ENCODE measurements around the gene RRP36.

RRP36 gene

DNA sequence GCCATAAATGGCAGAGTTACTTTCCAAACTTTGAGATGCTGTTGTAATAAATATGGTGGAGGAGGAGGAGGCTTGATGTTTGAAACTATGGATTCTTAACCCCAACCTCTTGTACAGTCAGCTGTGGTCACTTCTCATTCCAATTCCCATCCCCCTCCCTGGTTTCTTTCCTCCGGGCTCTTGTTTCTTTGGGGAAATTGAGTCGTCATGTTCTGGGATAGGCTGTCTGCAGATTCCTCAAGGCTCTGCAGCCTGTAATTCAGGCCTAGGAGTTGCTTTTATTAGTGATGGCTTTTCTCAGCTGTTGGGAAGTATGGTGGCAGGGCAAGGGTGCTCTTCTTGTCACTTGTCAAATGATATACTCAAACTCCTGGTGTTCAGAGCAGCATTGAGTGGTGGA lies 57.3 kb downstream of the RRP36 start:
- peaks cover 2% of the 10 kb centered on the region for H3K36me3 ChIP-seq (ENCODE audit: control insufficient read depth, insufficient read depth, low read length)
- H3K9me3 ChIP-seq (ENCODE audit: control insufficient read depth, insufficient read depth, low read length): no peaks in the 10 kb centered on the region
- H3K9ac ChIP-seq (ENCODE audit: low read depth, low read length): no peak overlapping the region
- H3K4me1 ChIP-seq (ENCODE audit: control insufficient read depth, insufficient read depth, low read length): peaks cover 19% of the 10 kb centered on the region
- H3K4me3 ChIP-seq (ENCODE audit: low read depth, low read length): no peak overlapping the region
- no peaks in the 10 kb centered on the region for H3K27me3 ChIP-seq (ENCODE audit: control insufficient read depth, insufficient read depth, low read length)
